ENCODE data around the gene EXOC3L1. TPM values are rescaled to one million over a fixed set of nuclear protein-coding genes. Genes with fewer than 3 reads are reported as not detected.

Gene EXOC3L1
- total RNA-seq, 2 experiments from 2014 or later = not detected

DNA sequence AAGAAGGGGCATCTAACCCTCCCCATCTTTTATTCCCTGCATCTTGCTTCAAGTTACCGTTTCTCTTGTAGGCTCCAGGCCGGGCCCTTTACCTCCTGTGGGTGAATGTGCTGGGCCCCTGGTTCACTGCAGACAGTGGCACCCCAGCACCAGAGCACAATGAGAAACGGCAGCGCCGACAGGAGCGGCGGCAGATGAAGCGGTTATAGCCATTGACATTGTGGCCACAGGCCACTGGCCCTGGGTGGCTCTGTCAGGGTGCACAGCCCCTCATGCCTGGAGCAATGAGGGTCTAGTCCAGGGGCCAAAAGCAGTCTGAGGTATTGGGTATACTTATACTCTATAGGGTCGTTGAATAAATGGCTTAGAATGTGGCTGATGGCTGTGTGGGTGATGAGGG, 39.0 kb upstream of the EXOC3L1 start:
- Histone ChIP-seq H4K20me1 (ENCODE audit: insufficient read depth, low read length) (no peaks in the 10 kb centered on the region), H3K9me2 (ENCODE audit: insufficient read depth, low read length) (no peaks in the 10 kb centered on the region), H3K9me3 (ENCODE audit: low read length) (no peaks in the 10 kb centered on the region), H3K79me2 (ENCODE audit: insufficient read depth, low read depth, low read length) (peaks cover 13% of the 10 kb centered on the region), H3K36me3 (ENCODE audit: insufficient read depth, low read length) (peaks cover 50% of the 10 kb centered on the region), H3K4me3 (ENCODE audit: low read depth, low read length, poor library complexity, severe bottlenecking) (no peak overlapping the region), H3K27ac (ENCODE audit: low read depth, low read length, poor library complexity, severe bottlenecking) (no peak overlapping the region), H2AFZ (ENCODE audit: low read length) (no peak overlapping the region), H3K4me1 (ENCODE audit: insufficient read depth, low read length, poor library complexity, severe bottlenecking) (peaks cover 18% of the 10 kb centered on the region), H3K4me2 (ENCODE audit: low read length) (no peak overlapping the region)
- no TSS peak for BruUV-seq (replicated peaks)
- TF ChIP-seq EZH2phosphoT487 (IDR thresholded peaks at IDR 0.05; ENCODE audit: borderline replicate concordance, low read depth, low read length) = no peak
- TF ChIP-seq CTCF (conservative IDR thresholded peaks at IDR 0.05; ENCODE audit: low read length) = no peak
- CTCF ChIA-PET (ENCODE audit: unreplicated experiment) = no interaction called here
- intact Hi-C loops (cut with micrococcal nuclease; ENCODE audit: unreplicated experiment) = loop anchor here (5.0 kb wide), 1 partner anchor 212 kb away; no protein-coding TSS in a partner anchor
- POLR2A ChIA-PET = interaction anchor here (1.3 to 1.8 kb wide), 2 partner anchors 16 to 19 kb away, joined by 3 to 8 read pairs; partner anchors contain the start of gene FHOD1
- DNase-seq (ENCODE audit: low spot score) = no peak

GRCh38 chr16:67228034-67228785, 38.3 kb upstream of the EXOC3L1 start:
- peaks cover 18% of the 10 kb centered on the region for H3K4me1 ChIP-seq (ENCODE audit: insufficient read depth, low read length, poor library complexity, severe bottlenecking)
- TSS peak; percentile 65 for BruUV-seq (replicated peaks)
- no peaks in the 10 kb centered on the region for H3K9me3 ChIP-seq (ENCODE audit: low read length)
- no peak overlapping the region for H2AFZ ChIP-seq (ENCODE audit: low read length)
- H3K79me2 ChIP-seq (ENCODE audit: insufficient read depth, low read depth, low read length) = peaks cover 13% of the 10 kb centered on the region
- no peaks in the 10 kb centered on the region for H3K9me2 ChIP-seq (ENCODE audit: insufficient read depth, low read length)
- H3K4me3 ChIP-seq (ENCODE audit: low read depth, low read length, poor library complexity, severe bottlenecking) = peak overlapping the region; percentile 95
- CTCF ChIA-PET (ENCODE audit: unreplicated experiment) = interaction anchor here (0.6 to 1.8 kb wide), 4 partner anchors 11 to 314 kb away, joined by 3 to 6 read pairs (median 4); partner anchors contain the start of gene FHOD1
- intact Hi-C loops (cut with micrococcal nuclease; ENCODE audit: unreplicated experiment) = loop anchor here (5.0 kb wide), 1 partner anchor 211 kb away; no protein-coding TSS in a partner anchor
- TF ChIP-seq CTCF (conservative IDR thresholded peaks at IDR 0.05; ENCODE audit: low read length) (no peak), EZH2phosphoT487 (IDR thresholded peaks at IDR 0.05; ENCODE audit: borderline replicate concordance, low read depth, low read length) (no peak)
- no peaks in the 10 kb centered on the region for H4K20me1 ChIP-seq (ENCODE audit: insufficient read depth, low read length)
- H3K36me3 ChIP-seq (ENCODE audit: insufficient read depth, low read length) = peaks cover 46% of the 10 kb centered on the region
- POLR2A ChIA-PET = interaction anchor here (1.0 to 1.8 kb wide), 4 partner anchors 8 to 45 kb away, joined by 3 to 11 read pairs (median 6); partner anchors contain the start of gene FHOD1
- DNase-seq (ENCODE audit: low spot score) = no peak
- H3K27ac ChIP-seq (ENCODE audit: low read depth, low read length, poor library complexity, severe bottlenecking) = no peak overlapping the region
- H3K4me2 ChIP-seq (ENCODE audit: low read length) = peak overlapping the region; percentile 90

All from OCI-LY7 (cell line).